A673 (cell line): Measurements from ENCODE around the gene ITSN1. TPM values are rescaled to one million over a fixed set of nuclear protein-coding genes. Genes with fewer than 3 reads are reported as not detected.
A peak's percentile ranks its signal among the peaks of the same experiment; 100 is the strongest.

Experiments used
- BruUV-seq: library from RNA; stranded (reverse); fragments of 400-500 nt; replicated peaks from 2 replicates; lab custom pipeline; 2021; lab: Mats Ljungman, UMichigan
- CTCF ChIA-PET: fragments of 300-600 bp; sonication (Branson Sonifier 250); formaldehyde crosslinking; loops from one replicate; lab custom pipeline; 2022; ENCODE audit warnings: antibody characterized with exemption; lab: Charles Lee
- POLR2A ChIA-PET: fragments of 300-600 bp; sonication (Branson Sonifier 250); formaldehyde crosslinking; loops from one replicate; lab custom pipeline; 2022; ENCODE audit warnings: antibody characterized with exemption; ENCODE audit not compliant: low non-redundant PET; lab: Charles Lee
- DNase-seq: peaks from one replicate; pipeline ENCODE4 v3.0.0-alpha.2; 2015; ENCODE audit warnings: low spot score
- H3K27ac ChIP-seq: fragments of 200-600 bp; sonication (generic); 2 replicates; pipeline ENCODE4 v1.5.1; 2016; ENCODE audit warnings: mixed run types, low read depth, mild to moderate bottlenecking, mixed read lengths, antibody characterized with exemption, low read length; ENCODE audit not compliant: poor library complexity, severe bottlenecking
- H3K27me3 ChIP-seq: fragments of 200-600 bp; sonication (generic); replicated peaks from 2 replicates; pipeline ENCODE4 v1.6.1; 2017; ENCODE audit warnings: mixed run types, low read depth, mild to moderate bottlenecking, mixed read lengths, antibody characterized with exemption, low read length; ENCODE audit not compliant: insufficient read depth, poor library complexity
- H3K36me3 ChIP-seq: fragments of 200-600 bp; sonication (generic); 2 replicates; pipeline ENCODE4 v1.6.1; 2016; ENCODE audit warnings: mixed run types, mild to moderate bottlenecking, mixed read lengths, antibody characterized with exemption, low read length; ENCODE audit not compliant: insufficient read depth, poor library complexity, severe bottlenecking
- H3K4me1 ChIP-seq: fragments of 200-600 bp; sonication (generic); 2 replicates; pipeline ENCODE4 v1.6.1; 2017; ENCODE audit warnings: mixed run types, mild to moderate bottlenecking, mixed read lengths, antibody characterized with exemption, low read length; ENCODE audit not compliant: insufficient read depth, poor library complexity, severe bottlenecking
- H3K4me3 ChIP-seq: fragments of 200-600 bp; sonication (generic); 2 replicates; pipeline ENCODE4 v1.5.1; 2016; ENCODE audit warnings: low read depth, mixed run types, mild to moderate bottlenecking, mixed read lengths, low read length; ENCODE audit not compliant: poor library complexity, severe bottlenecking
- H3K9me3 ChIP-seq: fragments of 200-600 bp; sonication (generic); 2 replicates; pipeline ENCODE4 v1.6.1; 2016; ENCODE audit warnings: mixed run types, low read depth, mild to moderate bottlenecking, mixed read lengths, antibody characterized with exemption, low read length; ENCODE audit not compliant: poor library complexity, severe bottlenecking
- EZH2 ChIP-seq: fragments of 200-600 bp; sonication (generic); IDR thresholded peaks from 2 replicates; pipeline ENCODE4 v1.6.1; 2017; ENCODE audit warnings: borderline replicate concordance, low read depth, mild to moderate bottlenecking, mixed read lengths, antibody characterized with exemption, low read length; ENCODE audit not compliant: poor library complexity, severe bottlenecking
- intact Hi-C: fragments of 100-400 bp; cut with micrococcal nuclease; formaldehyde crosslinking; loops from one replicate; pipeline ENCODE4 v1.10.0; 2022; ENCODE audit not compliant: unreplicated experiment
- total RNA-seq: library from RNA; stranded (reverse); gene quantifications from 2 replicates; pipeline ENCODE4 v1.2.3, GENCODE V29; 2021
- TF ChIP-seq, protein P1 (sequence below): fragments of 300-800, 200-600 bp; sonication (generic); conservative IDR thresholded peaks from 2 replicates; pipeline ENCODE4 v1.5.1; 2017; ENCODE audit warnings: low read depth, mild to moderate bottlenecking, antibody characterized with exemption, low read length, moderate library complexity, mixed read lengths

The ITSN1 gene
- total RNA-seq, 1 experiment from 2014 or later: 54.2 TPM

DNA sequence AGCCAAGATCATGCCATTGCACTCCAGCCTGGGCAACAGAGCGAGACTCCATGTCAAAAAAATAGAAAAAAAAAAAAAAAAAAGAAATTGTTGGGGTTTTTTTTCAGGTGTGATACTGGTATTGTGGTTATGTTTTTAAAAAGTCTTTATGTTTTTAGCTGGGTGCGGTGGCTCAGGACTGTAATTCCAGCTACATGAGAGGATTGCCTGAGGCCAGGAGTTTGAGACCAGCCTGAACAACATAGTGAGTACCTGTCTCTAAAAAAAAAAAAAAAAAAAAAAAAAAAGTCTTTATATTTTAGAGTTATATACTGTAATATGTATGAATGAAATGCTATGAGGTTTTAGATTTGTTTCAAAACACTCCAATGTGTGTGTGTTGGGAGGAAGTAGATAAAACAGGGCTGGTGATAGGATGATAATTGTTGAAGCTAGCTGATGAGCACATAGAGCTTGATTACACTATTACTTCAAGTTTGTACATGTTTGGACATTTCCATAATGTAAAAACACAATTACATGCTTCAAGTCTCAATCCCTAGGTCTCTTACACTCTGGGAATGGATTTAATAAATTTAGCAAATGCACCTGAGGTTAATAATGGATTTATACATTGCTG, 303.5 kb downstream of the ITSN1 start:
- POLR2A ChIA-PET: interaction anchor here (0.7 kb wide), 1 partner anchor 13 kb away, joined by 5 read pairs; no protein-coding TSS in a partner anchor
- no TSS peak for BruUV-seq
- H3K27me3 ChIP-seq: no peaks in the 10 kb centered on the region
- no peak for DNase-seq
- intact Hi-C loops: no loop called here
- TF ChIP-seq, protein P1, sequence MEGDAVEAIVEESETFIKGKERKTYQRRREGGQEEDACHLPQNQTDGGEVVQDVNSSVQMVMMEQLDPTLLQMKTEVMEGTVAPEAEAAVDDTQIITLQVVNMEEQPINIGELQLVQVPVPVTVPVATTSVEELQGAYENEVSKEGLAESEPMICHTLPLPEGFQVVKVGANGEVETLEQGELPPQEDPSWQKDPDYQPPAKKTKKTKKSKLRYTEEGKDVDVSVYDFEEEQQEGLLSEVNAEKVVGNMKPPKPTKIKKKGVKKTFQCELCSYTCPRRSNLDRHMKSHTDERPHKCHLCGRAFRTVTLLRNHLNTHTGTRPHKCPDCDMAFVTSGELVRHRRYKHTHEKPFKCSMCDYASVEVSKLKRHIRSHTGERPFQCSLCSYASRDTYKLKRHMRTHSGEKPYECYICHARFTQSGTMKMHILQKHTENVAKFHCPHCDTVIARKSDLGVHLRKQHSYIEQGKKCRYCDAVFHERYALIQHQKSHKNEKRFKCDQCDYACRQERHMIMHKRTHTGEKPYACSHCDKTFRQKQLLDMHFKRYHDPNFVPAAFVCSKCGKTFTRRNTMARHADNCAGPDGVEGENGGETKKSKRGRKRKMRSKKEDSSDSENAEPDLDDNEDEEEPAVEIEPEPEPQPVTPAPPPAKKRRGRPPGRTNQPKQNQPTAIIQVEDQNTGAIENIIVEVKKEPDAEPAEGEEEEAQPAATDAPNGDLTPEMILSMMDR: no peak
- no peak for TF ChIP-seq EZH2
- no peak overlapping the region for H3K27ac ChIP-seq
- peaks cover 16% of the 10 kb centered on the region for H3K4me1 ChIP-seq
- CTCF ChIA-PET: no interaction called here
- no peaks in the 10 kb centered on the region for H3K9me3 ChIP-seq
- H3K36me3 ChIP-seq: no peaks in the 10 kb centered on the region
- no peak overlapping the region for H3K4me3 ChIP-seq

DNA sequence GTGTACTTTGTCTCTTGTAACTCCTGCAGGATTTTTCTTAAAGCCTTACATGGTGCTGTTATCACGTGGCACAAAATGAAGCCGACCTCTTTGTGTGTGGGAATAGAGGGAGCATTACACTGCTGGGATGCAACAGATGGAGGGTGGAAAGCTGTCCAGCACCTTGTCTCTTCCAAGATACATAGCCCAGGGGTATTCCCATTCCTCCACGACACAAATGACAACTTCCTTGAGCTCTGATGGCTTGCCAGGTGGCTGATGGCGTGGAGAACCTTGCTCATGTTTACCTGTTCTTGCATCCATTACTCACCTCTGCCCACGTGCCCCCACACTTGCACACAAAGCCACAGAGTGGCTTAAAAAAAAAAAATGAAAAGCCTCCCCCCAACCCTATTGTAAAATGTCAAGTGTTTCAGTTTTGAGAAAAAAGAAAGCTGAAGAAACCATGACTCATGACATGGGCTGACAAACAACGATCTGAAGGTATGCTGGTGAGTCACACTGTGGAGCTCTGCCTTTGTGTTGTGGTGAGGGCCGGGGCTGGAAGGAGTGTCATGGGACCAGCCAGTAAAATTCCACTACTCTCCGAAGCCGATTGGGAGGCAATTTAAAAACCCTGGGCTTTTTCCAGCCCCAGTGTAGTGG, 305.3 kb downstream of the ITSN1 start:
- intact Hi-C loops: no loop called here
- Histone ChIP-seq H3K4me3 (no peak overlapping the region), H3K27ac (peak overlapping the region; percentile 51), H3K4me1 (peaks cover 16% of the 10 kb centered on the region), H3K9me3 (no peaks in the 10 kb centered on the region), H3K27me3 (no peaks in the 10 kb centered on the region), H3K36me3 (no peaks in the 10 kb centered on the region)
- DNase-seq: peak; percentile 92
- TF ChIP-seq, protein P1: no peak
- TF ChIP-seq EZH2: no peak
- ChIA-PET CTCF (interaction anchor here (0.6 to 0.9 kb wide), 4 partner anchors 13 to 415 kb away, joined by 3 to 4 read pairs (median 4); no protein-coding TSS in a partner anchor), POLR2A (no interaction called here)
- BruUV-seq: TSS peak; percentile 48

DNA sequence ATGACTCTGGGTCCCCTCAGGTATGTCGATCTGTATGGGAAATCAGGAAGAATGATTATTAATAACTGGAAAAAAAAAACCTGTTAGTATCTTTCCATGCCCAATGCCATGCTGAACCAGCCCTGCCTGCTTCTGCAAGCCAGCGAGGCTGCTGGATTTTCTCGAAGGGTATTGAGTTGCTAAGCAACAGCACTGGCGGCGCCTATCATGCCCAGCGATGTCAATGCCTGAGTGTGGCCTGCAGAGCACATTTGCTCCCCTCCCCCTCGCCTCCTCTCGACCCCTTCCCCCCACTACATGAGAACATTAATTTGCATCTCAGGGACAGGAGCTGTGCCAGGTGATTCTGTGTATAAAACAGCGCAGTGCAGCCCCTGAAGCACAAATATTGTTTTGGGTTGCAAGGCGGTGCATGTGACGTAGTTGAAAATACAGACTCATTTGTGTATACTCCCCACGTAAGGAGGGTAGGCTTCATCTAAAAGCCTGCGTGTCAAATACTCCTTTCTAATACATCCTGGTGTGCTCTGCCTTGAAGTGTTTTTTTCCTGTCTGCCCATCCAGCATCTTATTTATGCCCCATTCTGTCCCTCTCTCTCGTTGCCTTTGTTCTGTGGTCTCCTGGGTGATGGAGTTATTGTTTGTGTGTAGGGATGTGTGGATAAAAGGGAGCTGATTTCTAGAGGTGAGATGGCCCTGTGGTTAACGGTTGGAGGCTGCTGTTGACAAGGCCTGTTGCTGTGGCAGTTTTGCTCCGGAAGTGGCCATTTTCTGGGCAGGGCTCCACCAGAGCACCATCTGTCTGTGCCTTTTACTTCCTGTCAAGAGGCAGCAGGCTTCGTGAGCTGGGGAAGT, 306.0 kb downstream of the ITSN1 start:
- BruUV-seq: no TSS peak
- DNase-seq: peak; percentile 81
- TF ChIP-seq, protein P1: no peak
- TF ChIP-seq EZH2: no peak

More for the DNA sequence above, 306.0 kb downstream of the ITSN1 start:
- Histone ChIP-seq H3K4me1 (peaks cover 16% of the 10 kb centered on the region), H3K27me3 (no peaks in the 10 kb centered on the region), H3K27ac (peak overlapping the region; percentile 44), H3K4me3 (no peak overlapping the region), H3K9me3 (no peaks in the 10 kb centered on the region), H3K36me3 (no peaks in the 10 kb centered on the region)
- intact Hi-C loops: no loop called here
- CTCF ChIA-PET: interaction anchor here (0.6 to 0.9 kb wide), 4 partner anchors 14 to 414 kb away, joined by 3 to 4 read pairs (median 4); no protein-coding TSS in a partner anchor
- POLR2A ChIA-PET: no interaction called here
